ENCODE measurements around the gene TMOD2. TPM values are rescaled to one million over a fixed set of nuclear protein-coding genes. Genes with fewer than 3 reads are reported as not detected.
A peak's percentile ranks its signal among the peaks of the same experiment; 100 is the strongest.

Gene TMOD2
- total RNA-seq, 1 experiment from 2014 or later, result 2.6 TPM

GRCh38 chr15:51718219-51718618, 33.2 kb upstream of the TMOD2 start:
- Histone ChIP-seq H3K4me2 (ENCODE audit: low read depth, low read length, poor library complexity, severe bottlenecking) (no peak overlapping the region), H3K9me2 (replicated peaks; ENCODE audit: insufficient read depth, low read length) (no peaks in the 10 kb centered on the region), H3K27me3 (ENCODE audit: low read length) (no peaks in the 10 kb centered on the region), H3K9ac (ENCODE audit: low read length) (no peak overlapping the region), H3K79me2 (ENCODE audit: low read length) (no peaks in the 10 kb centered on the region), H4K20me1 (ENCODE audit: insufficient read depth, low read depth, low read length) (no peaks in the 10 kb centered on the region), H3K27ac (ENCODE audit: low read length) (no peak overlapping the region), H3K36me3 (ENCODE audit: insufficient read depth, low read length) (no peaks in the 10 kb centered on the region), H2AFZ (ENCODE audit: low read length) (no peak overlapping the region), H3K4me1 (ENCODE audit: low read length) (no peaks in the 10 kb centered on the region), H3K9me3 (ENCODE audit: low read length) (no peaks in the 10 kb centered on the region), H3K4me3 (ENCODE audit: low read length) (no peak overlapping the region)
- DNase-seq, result no peak

GRCh38 chr15:51718746-51719145, 32.7 kb upstream of the TMOD2 start:
- Histone ChIP-seq H2AFZ (ENCODE audit: low read length) (no peak overlapping the region), H3K9ac (ENCODE audit: low read length) (no peak overlapping the region), H3K9me3 (ENCODE audit: low read length) (no peaks in the 10 kb centered on the region), H3K4me3 (ENCODE audit: low read length) (no peak overlapping the region), H3K36me3 (ENCODE audit: insufficient read depth, low read length) (no peaks in the 10 kb centered on the region), H3K4me1 (ENCODE audit: low read length) (no peaks in the 10 kb centered on the region), H4K20me1 (ENCODE audit: insufficient read depth, low read depth, low read length) (no peaks in the 10 kb centered on the region), H3K79me2 (ENCODE audit: low read length) (no peaks in the 10 kb centered on the region), H3K4me2 (ENCODE audit: low read depth, low read length, poor library complexity, severe bottlenecking) (no peak overlapping the region), H3K9me2 (replicated peaks; ENCODE audit: insufficient read depth, low read length) (no peaks in the 10 kb centered on the region), H3K27me3 (ENCODE audit: low read length) (no peaks in the 10 kb centered on the region), H3K27ac (ENCODE audit: low read length) (no peak overlapping the region)
- DNase-seq, result no peak

- no peaks in the 10 kb centered on the region for H3K36me3 ChIP-seq (ENCODE audit: insufficient read depth, low read length)
- H3K4me1 ChIP-seq (ENCODE audit: low read length), result no peaks in the 10 kb centered on the region
- DNase-seq, result peak; percentile 27
- H3K27ac ChIP-seq (ENCODE audit: low read length), result no peak overlapping the region
- H4K20me1 ChIP-seq (ENCODE audit: insufficient read depth, low read depth, low read length), result no peaks in the 10 kb centered on the region
- H2AFZ ChIP-seq (ENCODE audit: low read length), result no peak overlapping the region
- no peaks in the 10 kb centered on the region for H3K27me3 ChIP-seq (ENCODE audit: low read length)
- no peaks in the 10 kb centered on the region for H3K9me3 ChIP-seq (ENCODE audit: low read length)
- H3K4me2 ChIP-seq (ENCODE audit: low read depth, low read length, poor library complexity, severe bottlenecking), result no peak overlapping the region
- H3K4me3 ChIP-seq (ENCODE audit: low read length), result no peak overlapping the region
- no peak overlapping the region for H3K9ac ChIP-seq (ENCODE audit: low read length)
- no peaks in the 10 kb centered on the region for H3K79me2 ChIP-seq (ENCODE audit: low read length)
- H3K9me2 ChIP-seq (replicated peaks; ENCODE audit: insufficient read depth, low read length), result no peaks in the 10 kb centered on the region
These were observed 31.0 kb upstream of the TMOD2 start for GRCh38 chr15:51720201-51720995.

GRCh38 chr15:51721199-51721960, 30.0 kb upstream of the TMOD2 start:
- H4K20me1 ChIP-seq (ENCODE audit: insufficient read depth, low read depth, low read length), result 0 out of 2 replicates have a peak, but pooled peaks cover under 1% of the 10 kb centered on the region
- H3K27me3 ChIP-seq (ENCODE audit: low read length), result no peaks in the 10 kb centered on the region
- H3K4me1 ChIP-seq (ENCODE audit: low read length), result peaks cover 7% of the 10 kb centered on the region
- no peak overlapping the region for H2AFZ ChIP-seq (ENCODE audit: low read length)
- H3K4me2 ChIP-seq (ENCODE audit: low read depth, low read length, poor library complexity, severe bottlenecking), result no peak overlapping the region
- no peak for DNase-seq
- no peak overlapping the region for H3K4me3 ChIP-seq (ENCODE audit: low read length)
- H3K79me2 ChIP-seq (ENCODE audit: low read length), result no peaks in the 10 kb centered on the region
- no peaks in the 10 kb centered on the region for H3K9me3 ChIP-seq (ENCODE audit: low read length)
- H3K9ac ChIP-seq (ENCODE audit: low read length), result no peak overlapping the region
- H3K9me2 ChIP-seq (replicated peaks; ENCODE audit: insufficient read depth, low read length), result no peaks in the 10 kb centered on the region
- no peak overlapping the region for H3K27ac ChIP-seq (ENCODE audit: low read length)
- no peaks in the 10 kb centered on the region for H3K36me3 ChIP-seq (ENCODE audit: insufficient read depth, low read length)

- Histone ChIP-seq H3K4me3 (ENCODE audit: low read length) (no peak overlapping the region), H3K4me2 (ENCODE audit: low read depth, low read length, poor library complexity, severe bottlenecking) (no peak overlapping the region), H4K20me1 (ENCODE audit: insufficient read depth, low read depth, low read length) (peaks cover 12% of the 10 kb centered on the region), H3K79me2 (ENCODE audit: low read length) (no peaks in the 10 kb centered on the region), H2AFZ (ENCODE audit: low read length) (no peak overlapping the region), H3K36me3 (ENCODE audit: insufficient read depth, low read length) (no peaks in the 10 kb centered on the region), H3K9ac (ENCODE audit: low read length) (no peak overlapping the region), H3K4me1 (ENCODE audit: low read length) (peaks cover 21% of the 10 kb centered on the region), H3K27me3 (ENCODE audit: low read length) (no peaks in the 10 kb centered on the region), H3K9me3 (ENCODE audit: low read length) (no peaks in the 10 kb centered on the region), H3K27ac (ENCODE audit: low read length) (no peak overlapping the region), H3K9me2 (replicated peaks; ENCODE audit: insufficient read depth, low read length) (no peaks in the 10 kb centered on the region)
- DNase-seq, result no peak
These were observed 27.2 kb upstream of the TMOD2 start for GRCh38 chr15:51724199-51724598.

- H3K79me2 ChIP-seq (ENCODE audit: low read length), result no peaks in the 10 kb centered on the region
- peaks cover 21% of the 10 kb centered on the region for H3K4me1 ChIP-seq (ENCODE audit: low read length)
- no peak overlapping the region for H3K4me2 ChIP-seq (ENCODE audit: low read depth, low read length, poor library complexity, severe bottlenecking)
- H3K9me3 ChIP-seq (ENCODE audit: low read length), result no peaks in the 10 kb centered on the region
- H4K20me1 ChIP-seq (ENCODE audit: insufficient read depth, low read depth, low read length), result peaks cover 13% of the 10 kb centered on the region
- H3K9ac ChIP-seq (ENCODE audit: low read length), result no peak overlapping the region
- H2AFZ ChIP-seq (ENCODE audit: low read length), result no peak overlapping the region
- DNase-seq, result no peak
- H3K9me2 ChIP-seq (replicated peaks; ENCODE audit: insufficient read depth, low read length), result no peaks in the 10 kb centered on the region
- no peak overlapping the region for H3K27ac ChIP-seq (ENCODE audit: low read length)
- H3K4me3 ChIP-seq (ENCODE audit: low read length), result no peak overlapping the region
- H3K36me3 ChIP-seq (ENCODE audit: insufficient read depth, low read length), result no peaks in the 10 kb centered on the region
- no peaks in the 10 kb centered on the region for H3K27me3 ChIP-seq (ENCODE audit: low read length)
These were observed 26.7 kb upstream of the TMOD2 start for GRCh38 chr15:51724673-51725072.

GRCh38 chr15:51726302-51727073, 24.9 kb upstream of the TMOD2 start:
- no peaks in the 10 kb centered on the region for H3K9me2 ChIP-seq (replicated peaks; ENCODE audit: insufficient read depth, low read length)
- no peaks in the 10 kb centered on the region for H3K36me3 ChIP-seq (ENCODE audit: insufficient read depth, low read length)
- H2AFZ ChIP-seq (ENCODE audit: low read length), result no peak overlapping the region
- no peak overlapping the region for H3K27ac ChIP-seq (ENCODE audit: low read length)
- no peaks in the 10 kb centered on the region for H3K27me3 ChIP-seq (ENCODE audit: low read length)
- no peaks in the 10 kb centered on the region for H3K79me2 ChIP-seq (ENCODE audit: low read length)
- H3K9ac ChIP-seq (ENCODE audit: low read length), result no peak overlapping the region
- no peaks in the 10 kb centered on the region for H3K9me3 ChIP-seq (ENCODE audit: low read length)
- peak; percentile 74 for DNase-seq
- H3K4me3 ChIP-seq (ENCODE audit: low read length), result no peak overlapping the region
- H3K4me1 ChIP-seq (ENCODE audit: low read length), result peaks cover 32% of the 10 kb centered on the region
- H4K20me1 ChIP-seq (ENCODE audit: insufficient read depth, low read depth, low read length), result peaks cover 18% of the 10 kb centered on the region
- peak overlapping the region; percentile 33 for H3K4me2 ChIP-seq (ENCODE audit: low read depth, low read length, poor library complexity, severe bottlenecking)

All from Karpas-422 (cell line).